KMS-11 (cell line): ENCODE measurements around the gene GABBR2.

Experiments
- H2AFZ ChIP-seq: fragments of 200-600 bp; sonication (generic); 2 replicates; pipeline ENCODE4 v1.6.1; 2016; ENCODE audit warnings: antibody characterized with exemption, mixed run types, low read depth
- H3K27ac ChIP-seq: fragments of 200-600 bp; sonication (generic); 2 replicates; pipeline ENCODE4 v1.6.1; 2016; ENCODE audit warnings: mild to moderate bottlenecking, mixed run types
- H3K27me3 ChIP-seq: fragments of 200-600 bp; sonication (generic); 2 replicates; pipeline ENCODE4 v1.6.1; 2017; ENCODE audit warnings: mild to moderate bottlenecking, low read depth, mixed run types, moderate library complexity; ENCODE audit not compliant: insufficient read depth
- H3K36me3 ChIP-seq: fragments of 200-600 bp; sonication (generic); 2 replicates; pipeline ENCODE4 v1.6.1; 2017; ENCODE audit warnings: mild to moderate bottlenecking, mixed run types; ENCODE audit not compliant: insufficient read depth
- H3K4me1 ChIP-seq: fragments of 200-600 bp; sonication (generic); 2 replicates; pipeline ENCODE4 v1.6.1; 2016; ENCODE audit warnings: mild to moderate bottlenecking, low read depth, mixed run types; ENCODE audit not compliant: poor library complexity, severe bottlenecking
- H3K4me2 ChIP-seq: fragments of 200-600 bp; sonication (generic); 2 replicates; pipeline ENCODE4 v1.7.0; 2016; ENCODE audit warnings: mild to moderate bottlenecking, mixed run types
- H3K4me3 ChIP-seq: fragments of 200-600 bp; sonication (generic); IDR thresholded peaks from 2 replicates; pipeline ENCODE4 v1.6.1; 2017; ENCODE audit warnings: low read depth, low read length, mixed read lengths; ENCODE audit not compliant: insufficient read depth
- H3K79me2 ChIP-seq: fragments of 200-600 bp; sonication (generic); 2 replicates; pipeline ENCODE4 v1.6.1; 2016; ENCODE audit warnings: low read depth, mixed run types; ENCODE audit not compliant: insufficient read depth
- H3K9ac ChIP-seq: fragments of 200-600 bp; sonication (generic); 2 replicates; pipeline ENCODE4 v1.6.1; 2016; ENCODE audit warnings: mild to moderate bottlenecking, mixed run types
- H4K20me1 ChIP-seq: fragments of 200-600 bp; sonication (generic); 2 replicates; pipeline ENCODE4 v1.6.1; 2016; ENCODE audit warnings: mild to moderate bottlenecking, mixed run types; ENCODE audit not compliant: insufficient read depth
- CTCF ChIP-seq: fragments of 200-600 bp; sonication (generic); conservative IDR thresholded peaks from 2 replicates; pipeline ENCODE4 v1.6.1; 2017; ENCODE audit warnings: low read depth, mild to moderate bottlenecking, antibody characterized with exemption, low read length, moderate library complexity, mixed read lengths

GABBR2 gene

GRCh38 chr9:98747476-98747875 is 38.7 kb upstream of the GABBR2 start:
- H3K79me2 ChIP-seq: no peaks in the 10 kb centered on the region
- no peak overlapping the region for H3K4me3 ChIP-seq
- H3K27ac ChIP-seq: no peak overlapping the region
- H3K9ac ChIP-seq: no peak overlapping the region
- H4K20me1 ChIP-seq: no peaks in the 10 kb centered on the region
- H3K27me3 ChIP-seq: no peaks in the 10 kb centered on the region
- no peak overlapping the region for H3K4me2 ChIP-seq
- no peak overlapping the region for H2AFZ ChIP-seq
- TF ChIP-seq CTCF: no peak
- no peaks in the 10 kb centered on the region for H3K4me1 ChIP-seq
- no peaks in the 10 kb centered on the region for H3K36me3 ChIP-seq

GRCh38 chr9:98745470-98745869 is 36.7 kb upstream of the GABBR2 start:
- Histone ChIP-seq H3K79me2 (no peaks in the 10 kb centered on the region), H2AFZ (no peak overlapping the region), H4K20me1 (no peaks in the 10 kb centered on the region), H3K27ac (no peak overlapping the region), H3K4me1 (no peaks in the 10 kb centered on the region), H3K27me3 (no peaks in the 10 kb centered on the region), H3K9ac (no peak overlapping the region), H3K36me3 (no peaks in the 10 kb centered on the region), H3K4me2 (no peak overlapping the region), H3K4me3 (no peak overlapping the region)
- no peak for TF ChIP-seq CTCF

GRCh38 chr9:98743818-98744611 is 35.3 kb upstream of the GABBR2 start:
- H3K4me3 ChIP-seq: no peak overlapping the region
- TF ChIP-seq CTCF: no peak
- no peaks in the 10 kb centered on the region for H3K79me2 ChIP-seq
- H3K27me3 ChIP-seq: no peaks in the 10 kb centered on the region
- no peak overlapping the region for H2AFZ ChIP-seq
- H3K4me2 ChIP-seq: no peak overlapping the region
- H4K20me1 ChIP-seq: no peaks in the 10 kb centered on the region
- no peaks in the 10 kb centered on the region for H3K4me1 ChIP-seq
- no peak overlapping the region for H3K9ac ChIP-seq
- H3K27ac ChIP-seq: no peak overlapping the region
- H3K36me3 ChIP-seq: no peaks in the 10 kb centered on the region

- Histone ChIP-seq H3K4me2 (no peak overlapping the region), H3K36me3 (no peaks in the 10 kb centered on the region), H3K4me1 (no peaks in the 10 kb centered on the region), H3K27me3 (no peaks in the 10 kb centered on the region), H2AFZ (no peak overlapping the region), H3K79me2 (no peaks in the 10 kb centered on the region), H3K27ac (no peak overlapping the region), H3K4me3 (no peak overlapping the region), H3K9ac (no peak overlapping the region), H4K20me1 (no peaks in the 10 kb centered on the region)
- TF ChIP-seq CTCF: no peak
Measured at GRCh38 chr9:98743329-98743728, 34.6 kb upstream of the GABBR2 start.
